Measurements from ENCODE around the gene OBSCN.

Gene OBSCN

GRCh38 chr1:228316589-228317387 is 108.9 kb downstream of the OBSCN start:
- FAIRE-seq (no peak), DNase-seq (ENCODE audit: low spot score) (no peak)

- FAIRE-seq, result no peak
- DNase-seq (ENCODE audit: low spot score), result no peak
Observed at GRCh38 chr1:228317411-228317828, 109.6 kb downstream of the OBSCN start.

GRCh38 chr1:228317891-228318810 is 110.3 kb downstream of the OBSCN start:
- no peak for FAIRE-seq
- no peak for DNase-seq (ENCODE audit: low spot score)

DNA sequence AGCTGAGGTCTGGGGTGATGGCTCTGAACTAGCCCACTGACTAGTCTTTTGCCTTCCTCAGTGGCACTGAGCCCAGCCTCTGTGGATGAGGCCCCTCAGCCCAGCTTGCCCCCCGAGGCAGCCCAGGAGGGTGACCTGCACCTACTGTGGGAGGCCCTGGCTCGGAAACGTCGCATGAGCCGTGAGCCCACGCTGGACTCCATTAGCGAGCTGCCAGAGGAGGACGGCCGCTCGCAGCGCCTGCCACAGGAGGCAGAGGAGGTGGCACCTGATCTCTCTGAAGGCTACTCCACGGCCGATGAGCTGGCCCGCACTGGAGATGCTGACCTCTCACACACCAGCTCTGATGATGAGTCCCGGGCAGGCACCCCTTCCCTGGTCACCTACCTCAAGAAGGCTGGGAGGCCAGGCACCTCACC is 111.0 kb downstream of the OBSCN start:
- DNase-seq (ENCODE audit: low spot score) (no peak), FAIRE-seq (no peak)

GRCh38 chr1:228319352-228320088 is 111.7 kb downstream of the OBSCN start:
- no peak for DNase-seq (ENCODE audit: low spot score)
- peak; percentile 91 for FAIRE-seq

- DNase-seq (ENCODE audit: low spot score) (no peak), FAIRE-seq (peak; percentile 86)
Observed at GRCh38 chr1:228320394-228320793, 112.5 kb downstream of the OBSCN start.

DNA sequence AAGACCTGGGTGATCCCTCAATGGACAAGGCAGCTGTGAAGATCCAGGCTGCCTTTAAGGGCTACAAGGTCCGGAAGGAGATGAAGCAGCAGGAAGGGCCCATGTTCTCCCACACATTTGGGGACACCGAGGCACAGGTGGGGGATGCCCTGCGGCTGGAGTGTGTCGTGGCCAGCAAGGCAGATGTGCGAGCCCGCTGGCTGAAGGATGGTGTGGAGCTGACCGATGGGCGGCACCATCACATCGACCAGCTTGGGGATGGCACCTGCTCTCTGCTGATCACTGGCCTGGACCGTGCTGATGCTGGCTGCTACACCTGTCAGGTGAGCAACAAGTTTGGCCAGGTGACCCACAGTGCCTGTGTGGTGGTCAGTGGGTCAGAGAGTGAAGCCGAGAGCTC is 113.6 kb downstream of the OBSCN start:
- no peak for DNase-seq (ENCODE audit: low spot score)
- no peak for FAIRE-seq

- no peak for FAIRE-seq
Observed at GRCh38 chr1:228321895-228322294, 114.1 kb downstream of the OBSCN start.

DNA sequence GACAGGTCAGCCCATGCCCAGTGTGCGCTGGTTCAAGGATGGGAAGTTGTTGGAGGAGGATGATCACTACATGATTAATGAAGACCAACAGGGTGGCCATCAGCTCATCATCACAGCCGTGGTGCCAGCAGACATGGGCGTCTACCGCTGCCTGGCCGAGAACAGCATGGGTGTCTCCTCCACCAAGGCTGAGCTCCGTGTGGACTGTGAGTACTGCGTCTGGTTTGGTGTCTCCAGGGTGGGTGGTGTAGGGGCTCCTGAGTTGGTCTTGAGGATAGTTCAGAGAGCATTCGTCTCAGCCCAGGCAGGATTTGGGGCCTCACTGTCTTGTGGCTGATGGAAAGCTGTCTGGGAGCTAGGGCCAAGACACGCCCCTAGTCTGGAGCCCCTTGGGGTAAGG is 115.6 kb downstream of the OBSCN start:
- no peak for FAIRE-seq

More at GRCh38 chr1:228321895-228322294, 114.1 kb downstream of the OBSCN start:
- no peak for DNase-seq (ENCODE audit: low spot score)

GRCh38 chr1:228325267-228325666 is 117.4 kb downstream of the OBSCN start:
- DNase-seq (ENCODE audit: low spot score), result no peak
- FAIRE-seq, result no peak

More for the DNA sequence above, 115.6 kb downstream of the OBSCN start:
- DNase-seq (ENCODE audit: low spot score), result no peak

DNA sequence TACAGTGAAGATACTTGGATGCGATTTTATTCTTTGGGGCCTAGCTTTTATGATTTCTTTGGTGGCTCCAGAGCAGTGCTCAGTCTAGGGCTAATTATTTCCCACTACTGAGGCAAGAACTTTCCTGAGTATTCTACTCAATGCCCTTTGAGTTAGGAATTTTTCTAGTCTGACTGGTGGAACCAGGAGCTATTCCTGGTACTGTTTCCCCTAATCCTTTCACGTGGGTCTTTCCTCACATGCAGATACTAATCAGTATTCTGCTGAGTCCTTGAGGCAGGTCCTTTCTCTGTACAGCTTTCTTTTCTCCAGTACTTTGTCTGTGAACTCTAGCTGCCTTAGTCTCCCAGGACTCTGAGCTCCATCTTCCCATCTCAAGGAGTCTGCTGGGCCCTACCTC is 122.0 kb downstream of the OBSCN start:
- FAIRE-seq, result no peak
- no peak for DNase-seq (ENCODE audit: low spot score)

- FAIRE-seq (no peak), DNase-seq (ENCODE audit: low spot score) (no peak)
Observed at GRCh38 chr1:228332797-228333738, 125.2 kb downstream of the OBSCN start.

DNA sequence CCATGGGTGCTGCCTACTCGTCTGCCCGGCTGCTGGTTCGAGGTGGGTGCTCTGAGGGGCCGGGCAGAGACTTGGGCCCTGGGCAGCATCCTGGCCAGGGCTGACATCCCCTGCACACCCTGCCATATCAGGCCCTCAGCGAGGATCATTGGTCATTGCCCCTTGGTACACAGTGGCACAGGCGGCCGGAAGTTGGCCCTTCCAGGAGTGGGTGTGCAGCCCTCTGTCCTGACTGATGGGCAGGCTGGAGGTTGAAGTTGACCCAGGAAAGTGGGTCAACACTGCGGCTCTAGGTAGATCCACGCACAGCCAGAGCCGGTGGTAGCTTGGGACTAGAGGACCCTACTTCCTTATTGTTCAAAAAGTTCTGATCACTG is 125.9 kb downstream of the OBSCN start:
- FAIRE-seq (no peak), DNase-seq (ENCODE audit: low spot score) (no peak)

- no peak for DNase-seq (ENCODE audit: low spot score)
- FAIRE-seq, result no peak
Observed at GRCh38 chr1:228334226-228334935, 126.5 kb downstream of the OBSCN start.

DNA sequence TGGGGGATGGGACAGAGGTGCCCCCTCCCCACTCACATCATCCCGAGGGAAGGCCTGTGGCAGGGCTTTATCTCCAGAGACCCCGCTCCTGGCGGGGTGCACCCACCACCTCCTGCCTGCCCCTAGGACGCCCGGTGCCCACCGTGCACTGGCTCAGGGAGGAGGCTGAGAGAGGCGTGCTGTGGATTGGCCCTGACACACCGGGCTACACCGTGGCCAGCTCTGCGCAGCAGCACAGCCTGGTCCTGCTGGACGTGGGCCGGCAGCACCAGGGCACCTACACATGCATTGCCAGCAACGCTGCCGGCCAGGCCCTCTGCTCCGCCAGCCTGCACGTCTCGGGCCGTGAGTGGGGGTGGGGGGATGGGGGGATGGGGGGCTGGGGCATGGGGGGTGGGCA is 127.1 kb downstream of the OBSCN start:
- DNase-seq (ENCODE audit: low spot score), result no peak
- no peak for FAIRE-seq

- FAIRE-seq (no peak), DNase-seq (ENCODE audit: low spot score) (no peak)
Observed at GRCh38 chr1:228335406-228336307, 127.8 kb downstream of the OBSCN start.

- FAIRE-seq (no peak), DNase-seq (ENCODE audit: low spot score) (no peak)
Observed at GRCh38 chr1:228336308-228337030, 128.6 kb downstream of the OBSCN start.

- FAIRE-seq (no peak), DNase-seq (ENCODE audit: low spot score) (no peak)
Observed at GRCh38 chr1:228337031-228337564, 129.3 kb downstream of the OBSCN start.

Data from urothelium cell line (cell line).